Measurements from ENCODE around the gene DHRS7B.

DNA sequence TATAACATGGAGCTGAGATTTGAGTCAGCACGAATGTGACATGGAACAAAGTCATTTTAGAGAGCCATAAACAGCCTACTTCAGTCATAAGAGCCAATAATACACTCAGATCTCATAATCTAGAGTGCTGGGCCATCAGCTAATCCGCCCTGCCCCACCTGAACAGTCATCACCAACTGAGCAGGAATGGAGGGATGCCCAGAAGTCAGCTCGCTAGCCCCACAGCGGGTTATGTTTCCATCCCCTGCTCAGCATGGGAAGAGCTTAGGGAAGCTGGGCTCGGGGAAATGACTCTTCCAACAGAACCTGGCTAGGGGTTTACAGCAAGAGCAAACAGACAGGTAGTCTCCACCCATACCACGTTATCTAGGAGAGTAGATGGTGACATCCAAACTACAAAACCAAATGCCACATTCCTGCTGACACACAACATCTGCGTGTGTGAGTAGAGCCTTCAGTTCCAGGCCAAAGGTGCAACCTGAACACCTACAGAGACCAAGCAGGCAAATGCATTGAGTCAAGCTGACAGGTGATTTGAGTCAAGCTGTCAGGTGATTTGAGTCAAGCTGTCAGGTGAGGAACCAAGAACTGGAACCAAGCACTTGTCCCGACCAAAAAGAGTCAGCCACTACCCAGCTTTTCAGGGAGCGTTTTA lies 85.2 kb downstream of the DHRS7B start:
- TF ChIP-seq CTCF (IDR thresholded peaks at IDR 0.05; ENCODE audit: poor library complexity, severe bottlenecking) (no peak), TAF1 (IDR thresholded peaks at IDR 0.05; ENCODE audit: low read depth) (no peak), REST (IDR thresholded peaks at IDR 0.05; ENCODE audit: borderline replicate concordance) (no peak), EZH2 (IDR thresholded peaks at IDR 0.05; ENCODE audit: borderline replicate concordance, insufficient read depth, low read length, poor library complexity, severe bottlenecking) (no peak), SMC3 (conservative IDR thresholded peaks at IDR 0.05; ENCODE audit: poor library complexity) (no peak), RAD21 (conservative IDR thresholded peaks at IDR 0.05) (no peak)
